ENCODE results near the gene SLC25A1.
"Not testable (repeated sequence)": the region's sequence is repeated elsewhere in the genome, so short reads cannot be mapped to it uniquely, and the experiment has no call there.

The SLC25A1 gene

DNA sequence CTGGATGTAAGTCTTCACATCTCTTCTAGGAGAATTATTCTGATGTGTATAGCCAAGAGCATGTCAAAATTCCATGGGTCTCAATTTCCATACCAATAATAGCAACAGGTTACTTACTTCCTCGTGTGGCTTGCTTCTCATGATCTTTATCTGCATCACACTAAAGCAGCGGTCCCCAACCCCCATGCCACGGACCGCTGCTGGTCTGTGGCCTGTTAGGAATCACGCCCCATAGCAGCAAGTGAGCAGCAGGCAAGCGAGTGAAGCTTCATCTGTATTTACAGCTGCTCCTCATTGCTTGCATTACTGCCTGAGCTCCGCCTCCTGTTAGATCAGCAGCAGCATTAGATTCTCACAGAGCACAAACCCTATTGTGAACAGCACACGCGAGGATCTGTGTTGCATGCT lies 28.9 kb upstream of the SLC25A1 start:
- in situ Hi-C loops (cut with MboI; ENCODE audit: low sequenced_read_pairs), result no loop called here

DNA sequence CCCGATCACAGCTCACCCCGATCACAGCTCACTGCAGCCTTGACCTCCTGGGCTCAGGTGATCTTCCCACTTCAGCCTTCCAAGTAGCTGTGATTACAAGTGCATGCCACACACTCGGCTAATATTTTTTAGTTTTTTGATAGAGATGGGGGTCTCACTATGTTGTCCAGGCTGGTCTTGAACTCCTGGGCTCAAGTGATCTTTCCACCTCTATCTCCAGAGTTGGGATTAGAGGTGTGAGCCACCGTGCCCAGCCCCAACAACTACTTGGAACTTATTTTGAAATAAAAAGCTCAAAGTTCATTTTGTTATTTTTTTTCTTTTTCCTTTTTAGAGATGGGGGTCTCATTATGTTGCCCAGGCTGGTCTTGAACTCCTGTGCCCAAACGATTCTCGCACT lies 27.8 kb upstream of the SLC25A1 start:
- in situ Hi-C loops (cut with MboI; ENCODE audit: low sequenced_read_pairs), result no loop called here

DNA sequence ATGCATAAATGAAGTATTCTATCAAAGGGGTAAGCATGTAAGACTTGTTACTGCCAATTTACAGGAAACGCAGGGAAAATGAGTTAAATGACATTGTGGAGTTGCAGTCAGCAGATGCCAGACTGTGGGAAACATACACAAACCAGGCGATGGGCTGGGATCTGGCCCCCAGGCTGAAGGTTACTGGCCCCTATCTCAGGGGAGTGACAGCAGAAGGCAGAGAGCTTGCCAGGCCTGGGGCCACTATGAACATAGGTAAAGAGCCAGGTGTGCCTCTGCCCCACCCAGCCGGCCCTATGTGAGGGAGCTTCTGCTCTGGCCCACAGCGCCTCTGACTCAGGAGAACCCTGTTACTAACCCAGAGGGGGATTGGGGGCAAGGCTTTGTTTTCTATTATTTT lies 26.1 kb upstream of the SLC25A1 start:
- in situ Hi-C loops (cut with MboI; ENCODE audit: low sequenced_read_pairs), result no loop called here

DNA sequence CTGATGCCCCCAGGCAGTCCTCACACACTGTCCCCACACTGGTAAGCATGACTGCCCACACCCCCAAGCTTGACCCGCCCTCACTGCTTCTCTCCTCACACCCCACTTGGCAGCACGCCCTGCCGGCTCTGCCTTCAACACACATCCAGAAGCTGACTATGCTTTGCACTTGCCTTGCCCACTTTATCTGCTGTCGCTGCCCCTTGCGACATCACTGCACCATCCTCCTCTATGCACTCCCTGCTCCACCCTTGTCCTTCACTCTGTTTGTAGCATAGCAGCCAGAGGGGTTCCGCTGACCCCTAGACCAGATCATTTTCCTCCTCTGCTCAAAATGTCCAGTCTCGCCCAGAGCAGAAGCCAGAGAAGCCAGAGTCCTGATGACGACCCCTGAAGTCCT lies 25.3 kb upstream of the SLC25A1 start:
- in situ Hi-C loops (cut with MboI; ENCODE audit: low sequenced_read_pairs), result no loop called here

DNA sequence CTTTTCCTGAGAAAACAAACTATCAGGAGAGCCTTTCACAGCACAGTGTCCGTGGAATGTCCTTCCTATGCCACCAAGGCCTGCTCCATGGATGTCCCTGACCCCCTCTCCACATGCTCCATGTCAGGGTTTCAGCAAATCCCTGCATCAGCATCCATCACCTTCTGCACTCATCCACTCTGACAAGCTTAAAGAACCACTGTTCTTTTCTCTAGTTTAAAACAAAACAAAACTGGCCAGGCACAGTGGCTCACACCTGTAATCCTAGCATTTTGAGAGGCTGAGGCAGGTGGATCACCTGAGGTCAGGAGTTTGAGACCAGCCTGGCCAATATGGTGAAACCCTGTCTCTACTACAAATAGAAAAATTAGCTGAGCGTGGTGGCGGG lies 24.3 kb upstream of the SLC25A1 start:
- in situ Hi-C loops (cut with MboI; ENCODE audit: low sequenced_read_pairs), result not testable (repeated sequence)

DNA sequence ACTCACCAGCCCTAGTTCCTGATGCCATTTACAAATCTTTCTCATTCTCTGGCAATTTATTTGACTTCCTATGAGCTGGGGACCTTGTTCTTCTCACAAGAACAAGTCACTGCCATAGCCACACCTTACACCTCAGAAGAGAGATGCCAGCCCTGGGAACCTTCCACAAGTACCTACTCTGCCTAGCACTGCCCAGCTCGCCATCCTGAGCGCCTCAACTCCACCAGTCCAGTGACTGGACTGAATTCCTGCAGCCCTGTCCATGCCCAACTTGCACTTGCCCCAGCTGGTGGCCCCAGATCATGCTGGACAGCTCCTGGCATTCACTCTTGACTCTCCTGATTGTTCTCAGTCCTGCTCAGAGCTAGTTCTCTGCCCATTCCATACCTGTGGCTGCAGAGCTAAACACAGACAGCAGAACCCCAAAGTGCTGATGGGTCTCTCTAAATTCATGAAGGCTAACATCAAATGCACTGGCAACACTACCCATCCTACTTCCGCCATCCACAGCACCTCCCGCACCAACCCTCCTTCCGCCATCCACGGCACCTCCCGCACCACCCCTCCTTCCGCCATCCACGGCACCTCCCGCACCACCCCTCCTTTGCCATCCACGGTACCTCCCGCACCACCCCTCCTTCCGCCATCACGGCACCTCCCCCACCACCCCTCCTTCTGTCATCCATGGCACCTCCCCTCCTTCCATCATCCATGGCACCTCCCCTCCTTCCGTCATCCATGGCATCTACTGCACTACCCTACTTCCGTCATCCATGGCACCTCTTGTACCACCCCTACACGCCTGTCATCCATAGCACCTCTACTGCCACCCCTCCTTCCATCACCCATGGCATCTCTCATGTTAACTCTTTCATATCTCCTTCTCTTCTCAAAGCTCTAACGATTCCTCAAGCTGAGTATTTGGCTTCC lies 23.6 kb upstream of the SLC25A1 start:
- in situ Hi-C loops (cut with MboI; ENCODE audit: low sequenced_read_pairs), result no loop called here

DNA sequence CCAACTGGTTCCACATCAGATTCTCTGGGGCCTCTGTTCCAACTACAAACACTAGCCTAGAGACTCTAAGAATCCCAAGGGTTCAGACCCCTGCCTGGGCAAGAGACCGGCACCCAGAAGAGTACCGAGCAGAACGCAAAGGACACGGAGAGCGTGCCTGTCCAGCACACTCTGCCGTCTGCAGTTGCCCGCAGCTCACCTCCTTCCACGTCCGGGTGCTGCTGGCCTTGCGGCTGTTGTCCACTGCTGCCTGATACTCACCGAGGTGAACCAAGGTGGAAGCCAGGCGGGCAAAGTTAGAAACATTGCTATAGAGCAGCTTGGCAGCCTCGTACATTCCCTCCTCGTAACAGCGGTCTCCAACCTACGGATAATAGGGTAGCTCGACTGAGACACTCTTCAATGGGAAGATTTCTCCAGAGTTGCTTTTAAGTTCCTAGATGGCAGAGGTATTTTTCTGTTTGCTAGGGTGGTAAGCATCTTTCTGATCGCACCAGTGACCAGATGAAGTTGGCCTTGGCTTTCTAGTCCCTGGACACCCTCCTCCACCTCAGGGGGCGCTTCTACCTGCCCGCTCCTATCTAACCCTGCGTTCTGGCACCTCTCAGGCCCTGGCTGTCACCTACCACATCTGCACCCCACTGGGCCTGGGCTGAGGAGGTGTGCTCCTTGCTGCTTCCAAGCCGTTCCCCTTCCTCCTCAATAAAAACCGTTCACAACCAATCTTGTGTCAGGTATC lies 22.8 kb upstream of the SLC25A1 start:
- in situ Hi-C loops (cut with MboI; ENCODE audit: low sequenced_read_pairs), result no loop called here

DNA sequence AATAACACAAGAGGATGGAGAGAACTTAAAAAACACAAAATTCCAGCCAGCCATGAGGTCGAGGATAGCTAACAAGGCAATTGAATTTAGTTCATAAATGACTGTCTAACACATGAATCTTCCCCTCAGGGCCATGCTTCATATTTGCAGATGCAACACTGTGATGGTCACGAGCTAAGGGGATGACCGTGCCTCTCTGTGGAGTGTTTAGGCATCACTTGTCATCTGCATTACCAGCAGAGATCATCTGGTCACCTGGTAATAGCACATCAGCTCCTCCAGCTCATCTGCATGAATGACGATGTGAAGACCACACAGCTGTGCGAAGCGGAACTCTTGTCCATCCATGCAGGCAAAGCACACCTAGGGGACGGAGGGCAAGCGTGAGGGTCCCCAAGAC lies 20.9 kb upstream of the SLC25A1 start:
- in situ Hi-C loops (cut with MboI; ENCODE audit: low sequenced_read_pairs), result loop anchor here (25.0 kb wide), 1 partner anchor 88 kb away; the partner anchor contains the start of gene CLTCL1

DNA sequence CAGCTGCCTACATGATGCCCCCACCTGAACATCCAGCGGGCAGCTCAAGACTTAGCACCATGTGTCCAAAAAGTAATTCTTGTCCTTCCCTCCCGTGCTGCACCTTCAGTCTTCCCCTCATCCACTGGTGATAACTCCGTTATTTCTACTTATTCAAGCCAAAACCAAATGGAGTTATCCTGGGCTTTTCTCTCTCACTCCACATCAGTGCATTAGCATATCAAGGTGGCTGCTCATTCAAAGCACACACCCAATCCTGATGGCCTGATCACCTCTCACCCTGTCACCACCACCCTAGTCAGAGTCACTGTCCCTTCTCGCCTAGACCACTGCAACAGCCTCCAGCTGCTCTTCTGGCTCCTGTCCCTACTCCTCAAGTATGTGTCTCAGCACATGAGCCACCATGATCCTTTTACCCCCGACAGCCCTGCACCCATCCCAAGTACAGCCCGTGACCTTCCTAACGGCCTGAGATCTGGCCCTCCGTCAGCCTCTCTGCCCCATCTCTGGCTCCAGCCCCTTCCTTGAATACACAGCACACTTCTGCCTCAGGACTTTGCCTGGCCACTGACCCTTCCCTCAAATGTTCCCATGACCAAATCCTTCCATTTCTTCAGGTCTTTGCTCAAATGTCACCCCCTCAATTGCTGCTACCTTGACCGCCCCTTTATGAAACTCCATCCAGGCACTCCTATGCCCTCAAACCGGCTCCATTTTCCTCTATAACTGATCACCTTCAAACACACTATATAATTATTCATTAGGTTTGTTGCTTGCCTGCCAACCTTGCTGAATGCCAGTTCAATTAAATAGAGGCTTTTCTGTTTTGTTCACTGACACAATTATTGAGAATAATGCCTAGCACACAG lies 19.7 kb upstream of the SLC25A1 start:
- in situ Hi-C loops (cut with MboI; ENCODE audit: low sequenced_read_pairs), result loop anchor here (25.0 kb wide), 1 partner anchor 89 kb away; the partner anchor contains the start of gene CLTCL1

DNA sequence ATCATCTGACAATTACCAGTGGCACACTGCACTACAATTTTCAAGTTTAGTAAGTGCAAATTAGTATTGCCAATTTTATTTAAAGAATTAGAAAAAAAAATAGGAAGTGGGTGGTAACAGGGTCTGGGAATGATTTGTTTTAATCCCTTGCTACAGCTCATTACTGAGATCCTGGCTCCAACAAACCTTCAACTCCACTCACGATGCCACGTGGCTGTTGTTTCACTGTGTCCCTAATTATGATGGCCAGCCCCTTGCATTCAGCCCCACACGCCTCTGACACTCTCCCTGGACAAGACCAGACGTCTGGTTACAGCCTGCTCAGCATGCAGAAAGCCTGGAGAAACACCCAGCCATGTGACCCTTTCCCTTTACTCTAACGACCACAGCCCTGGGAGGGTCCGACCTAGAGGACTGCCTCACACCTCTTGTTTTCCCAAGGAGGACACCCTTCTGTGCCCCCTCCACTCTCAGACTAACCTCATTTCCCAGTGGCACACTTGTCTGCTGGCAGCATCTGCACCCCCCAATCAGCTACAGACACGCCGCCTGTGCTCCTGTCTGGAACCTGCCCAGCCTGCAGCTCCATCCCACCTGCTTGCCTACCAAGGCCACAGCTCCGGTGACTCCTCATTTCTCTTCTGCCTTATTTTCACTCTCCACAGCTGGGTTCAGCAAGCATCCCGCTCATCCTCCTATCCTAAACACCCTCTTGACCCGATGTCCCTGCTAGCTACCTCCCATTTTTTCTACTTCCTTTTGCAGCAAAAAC lies 18.5 kb upstream of the SLC25A1 start:
- in situ Hi-C loops (cut with MboI; ENCODE audit: low sequenced_read_pairs), result loop anchor here (25.0 kb wide), 1 partner anchor 90 kb away; the partner anchor contains the start of gene CLTCL1

DNA sequence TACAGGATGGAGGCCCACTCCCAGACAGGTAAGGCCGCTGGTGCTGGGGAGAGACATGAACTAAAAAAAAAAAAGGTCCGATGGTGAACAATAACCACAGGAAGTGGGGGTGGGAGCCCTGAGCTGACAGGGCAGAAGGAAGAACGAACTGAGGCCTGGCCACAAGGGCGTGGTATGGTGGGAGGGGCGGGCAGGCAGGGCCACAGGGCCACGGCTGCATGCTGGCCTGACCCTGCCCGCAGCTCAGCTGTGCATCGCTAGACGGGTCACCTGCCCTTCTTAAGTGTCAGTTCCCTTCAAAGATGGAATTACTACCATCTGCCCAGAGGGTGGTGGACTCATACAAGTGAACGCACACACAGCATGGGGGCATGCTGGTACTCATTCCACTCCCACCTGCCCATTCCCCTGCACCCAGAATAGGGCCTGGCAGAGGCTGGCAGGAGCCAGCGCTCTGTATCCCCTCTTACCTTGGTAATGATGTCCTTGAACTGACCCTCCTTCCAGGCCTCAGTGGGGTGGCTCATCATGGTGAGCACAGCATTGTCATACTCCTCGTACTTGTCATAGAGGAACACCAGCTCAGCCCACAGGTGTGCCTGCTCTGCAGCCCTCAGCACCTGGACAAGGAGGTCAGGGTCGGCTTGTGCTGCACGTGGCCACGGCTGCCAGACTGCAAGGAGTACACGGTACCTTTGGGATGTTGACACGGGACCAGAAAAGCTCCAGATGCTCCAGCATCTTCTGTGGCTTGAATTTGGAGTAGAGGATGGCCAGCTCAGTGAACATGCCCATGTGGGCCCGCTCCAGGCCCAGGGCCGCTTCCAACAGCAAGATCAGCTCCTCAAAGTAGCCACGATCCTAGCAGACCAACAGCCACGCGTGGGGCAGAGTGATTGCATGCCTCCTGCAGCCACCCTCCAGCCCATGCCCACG lies 17.5 kb upstream of the SLC25A1 start:
- in situ Hi-C loops (cut with MboI; ENCODE audit: low sequenced_read_pairs), result loop anchor here (25.0 kb wide), 1 partner anchor 91 kb away; the partner anchor contains the start of gene CLTCL1

DNA sequence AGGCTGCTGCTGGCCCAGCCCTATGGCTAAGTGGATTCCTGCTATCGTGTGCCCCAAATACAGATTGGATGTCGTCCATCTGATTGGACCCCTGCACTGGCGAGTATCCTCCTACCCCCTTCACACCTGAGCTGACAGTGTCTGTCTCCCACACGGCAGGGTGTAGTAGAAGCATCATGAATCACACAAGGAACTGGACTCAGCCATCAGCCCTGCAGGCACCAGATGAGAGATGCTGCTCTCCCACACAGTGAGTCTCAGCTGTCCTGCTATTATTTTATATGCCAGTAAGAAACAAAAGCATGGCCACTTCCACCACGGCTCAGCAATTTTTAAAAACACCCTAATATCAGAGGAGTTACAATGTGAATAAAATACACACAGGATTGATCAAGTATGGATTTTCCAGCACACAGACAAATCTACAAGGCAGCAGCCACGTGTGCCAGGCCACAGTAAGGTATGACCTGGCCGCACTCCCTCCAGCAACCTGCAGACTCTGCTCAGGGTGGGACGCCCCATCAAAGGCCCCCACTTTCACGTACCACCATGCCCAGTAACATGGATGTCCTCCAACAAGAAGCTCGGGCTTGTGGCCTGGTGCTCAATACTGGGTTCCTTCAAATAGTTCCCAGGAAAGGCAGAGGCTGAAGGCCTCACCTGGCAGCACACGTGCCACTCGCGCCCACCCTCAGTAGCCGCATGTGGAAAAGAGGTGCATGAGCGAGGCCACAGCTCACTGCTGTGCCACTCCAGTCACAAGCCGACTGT lies 16.4 kb upstream of the SLC25A1 start:
- in situ Hi-C loops (cut with MboI; ENCODE audit: low sequenced_read_pairs), result loop anchor here (25.0 kb wide), 1 partner anchor 92 kb away; the partner anchor contains the start of gene CLTCL1

DNA sequence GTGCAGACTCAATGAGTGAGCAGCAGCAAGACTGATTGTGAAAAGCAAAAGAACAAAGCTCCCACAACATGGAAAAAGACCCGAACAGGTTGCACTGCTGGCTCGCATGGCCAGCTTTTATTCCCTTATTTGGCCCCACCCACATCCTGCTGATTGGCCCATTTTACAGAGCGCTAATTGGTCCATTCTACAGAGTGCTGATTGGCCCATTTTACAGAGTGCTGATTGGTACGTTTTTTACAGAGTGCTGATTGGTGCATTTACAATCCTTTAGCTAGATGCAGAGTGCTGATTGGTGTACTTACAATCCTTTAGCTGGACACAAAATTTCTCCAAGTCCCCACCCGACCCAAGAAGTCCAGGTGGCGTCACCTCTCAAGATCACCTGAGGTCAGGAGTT lies 15.3 kb upstream of the SLC25A1 start:
- in situ Hi-C loops (cut with MboI; ENCODE audit: low sequenced_read_pairs), result loop anchor here (25.0 kb wide), 1 partner anchor 93 kb away; the partner anchor contains the start of gene CLTCL1

DNA sequence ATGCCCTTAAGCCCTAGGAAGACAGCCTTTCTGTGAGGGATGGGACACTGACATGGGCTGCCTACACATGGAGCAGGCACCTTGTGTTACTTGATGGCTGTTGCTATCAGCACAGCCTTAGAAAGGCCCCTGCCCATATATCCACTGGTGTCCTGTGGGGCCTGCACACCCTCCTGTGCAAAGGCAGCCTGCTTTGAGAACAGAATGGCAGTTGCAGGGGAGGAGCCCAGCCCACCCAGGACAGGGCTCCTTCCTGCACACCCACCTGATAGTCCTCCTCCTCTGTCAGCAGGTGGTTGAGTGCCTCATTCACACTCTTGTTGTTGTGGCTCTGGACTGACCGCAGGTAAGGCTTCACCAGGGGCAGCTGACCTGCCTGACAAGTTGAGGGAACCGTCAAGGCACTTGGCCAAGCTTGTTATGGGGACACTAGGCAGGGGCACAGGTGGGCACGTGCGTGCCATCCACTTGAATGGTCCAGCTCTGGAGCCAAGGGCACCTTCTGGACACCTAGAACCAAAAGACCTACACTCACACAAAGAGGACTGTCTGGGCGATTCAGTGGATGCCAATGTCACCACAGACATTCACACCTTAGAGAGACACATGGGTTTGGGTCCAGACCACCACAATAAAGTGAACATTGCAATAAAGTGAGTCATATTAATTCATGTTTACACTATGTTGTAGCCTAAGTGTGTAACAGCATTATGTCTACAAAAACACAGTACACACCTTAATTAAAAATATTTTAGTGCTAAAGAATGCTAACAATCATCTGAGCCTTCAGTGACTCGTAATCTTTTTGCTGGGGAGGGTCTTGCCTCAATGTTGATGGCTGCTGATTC lies 9.4 kb upstream of the SLC25A1 start:
- in situ Hi-C loops (cut with MboI; ENCODE audit: low sequenced_read_pairs), result loop anchor here (25.0 kb wide), 1 partner anchor 99 kb away; the partner anchor contains the start of gene CLTCL1

DNA sequence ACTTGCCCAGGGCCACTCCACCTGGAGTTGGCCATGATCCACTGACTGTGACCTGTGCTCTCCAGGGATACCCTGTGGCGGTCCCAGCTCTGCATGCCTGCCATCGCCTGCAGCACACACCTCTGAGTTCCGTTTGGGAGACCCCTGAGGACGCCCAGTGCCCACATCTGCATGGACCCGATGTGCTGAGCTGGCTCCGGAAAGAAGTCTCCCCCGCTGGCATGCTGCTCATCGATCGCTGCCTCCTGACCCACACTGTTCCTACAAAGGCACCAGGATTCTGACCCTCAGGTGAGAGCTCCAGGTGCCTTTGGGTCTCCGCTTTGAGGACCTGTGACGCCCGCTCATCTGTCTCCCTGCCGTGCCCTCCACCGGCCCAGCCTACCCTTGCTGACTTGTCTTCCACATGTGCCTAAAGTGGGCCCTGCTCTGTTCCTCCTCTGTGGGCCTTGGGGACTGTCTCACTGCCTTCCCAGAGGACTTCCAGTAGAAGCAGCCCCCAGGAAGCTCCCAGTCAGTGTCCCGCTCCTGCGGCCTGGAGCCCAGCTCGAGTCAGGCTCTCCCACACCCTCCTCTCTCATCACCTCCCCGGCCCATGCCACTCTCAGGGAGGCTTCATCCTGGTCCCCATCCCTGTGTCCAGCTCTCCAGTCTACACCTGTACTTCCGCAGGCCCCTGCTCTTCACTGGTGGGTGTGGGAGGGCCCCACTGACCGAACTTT lies 5.9 kb upstream of the SLC25A1 start:
- in situ Hi-C loops (cut with MboI; ENCODE audit: low sequenced_read_pairs), result loop anchor here (25.0 kb wide), 1 partner anchor 103 kb away; the partner anchor contains the start of gene CLTCL1

DNA sequence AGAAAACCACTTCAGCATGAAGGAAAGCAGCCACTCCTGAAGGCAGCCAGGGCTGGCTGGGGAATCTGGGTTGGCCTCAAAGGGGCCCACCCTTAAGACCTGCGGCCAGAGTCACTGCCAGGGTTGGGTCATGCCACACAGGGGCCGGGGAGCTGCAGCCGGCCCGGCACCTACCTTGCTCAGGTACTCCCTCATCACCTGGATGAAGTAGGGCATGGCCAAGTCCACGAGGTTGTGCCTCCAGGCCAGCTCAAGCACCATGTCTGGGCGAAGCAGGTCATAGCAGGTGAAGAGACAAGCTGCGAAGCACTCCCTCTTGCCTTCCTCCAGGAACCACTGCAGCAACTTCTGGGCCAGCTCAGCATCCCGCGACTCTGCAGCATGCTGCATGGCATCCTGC lies 4.7 kb upstream of the SLC25A1 start:
- in situ Hi-C loops (cut with MboI; ENCODE audit: low sequenced_read_pairs), result loop anchor here (25.0 kb wide), 1 partner anchor 104 kb away; the partner anchor contains the start of gene CLTCL1

Measured in HL-60/S4 treated with retinoic acid at 250 ng/mL for 4 days and 3 days (cell line).